Esophagus squamous epithelium (tissue), 4 donors: ENCODE measurements around the gene OR51B6.

Source experiments
- CTCF ChIP-seq, 6 experiments: fragments of 450-650 bp in 4 of 6; fragments of 200-600 bp in 2 of 6; sonication (generic) in 2 of 6; IDR thresholded peaks; one replicate each; pipeline ENCODE4 v1.5.1; 2016 to 2019; ENCODE audit warnings: antibody characterized with exemption in 6 of 6, mild to moderate bottlenecking in 4 of 6, moderate library complexity in 4 of 6
- POLR2A ChIP-seq, 4 donors: fragments of 450-650 bp; IDR thresholded peaks; one replicate each; pipeline ENCODE4 v1.6.1; 2017; ENCODE audit warnings: antibody characterized with exemption in 4 of 4, mild to moderate bottlenecking in 4 of 4, moderate library complexity in 3 of 4

GRCh38 chr11:5368502-5369043, 17.3 kb downstream of the OR51B6 start:
- TF ChIP-seq CTCF (IDR thresholded peaks at IDR 0.05), result no peak
- no peak for TF ChIP-seq POLR2A (IDR thresholded peaks at IDR 0.05)
